Vagina (tissue), 2 donors: ENCODE data around the gene MADCAM1. TPM values are rescaled to one million over a fixed set of nuclear protein-coding genes. Genes with fewer than 3 reads are reported as not detected.

Experiments
- DNase-seq, 2 donors: peaks; one replicate each; pipeline ENCODE4 v3.0.0-alpha.2; 2017; ENCODE audit errors: extremely low spot score in 2 of 2
- H3K27ac ChIP-seq: fragments of 200-600 bp; sonication (generic); one replicate; pipeline ENCODE4 v1.5.1; 2019
- H3K27me3 ChIP-seq: fragments of 200-600 bp; sonication (generic); one replicate; pipeline ENCODE4 v1.5.1; 2019
- H3K36me3 ChIP-seq, 2 donors: fragments of 200-600 bp; sonication (generic); one replicate each; pipeline ENCODE4 v1.5.1; 2017 to 2019
- H3K4me1 ChIP-seq: fragments of 200-600 bp; sonication (generic); one replicate; pipeline ENCODE4 v1.5.1; 2019
- H3K4me3 ChIP-seq, 2 donors: fragments of 200-600 bp; sonication (generic); 1 replicate in 1 of 2; 2 replicates in 1 of 2; pipeline ENCODE4 v1.5.1; 2016 to 2019
- H3K9me3 ChIP-seq: fragments of 200-600 bp; sonication (generic); one replicate; pipeline ENCODE4 v1.5.1; 2019
- POLR2A ChIP-seq, 2 donors: fragments of 450-650 bp; IDR thresholded peaks; one replicate each; pipeline ENCODE4 v1.6.1; 2017; ENCODE audit warnings: antibody characterized with exemption in 2 of 2, mild to moderate bottlenecking in 2 of 2, moderate library complexity in 2 of 2
- POLR2AphosphoS5 ChIP-seq, 2 donors: sonication (generic); formaldehyde crosslinking; IDR thresholded peaks; one replicate each; pipeline ENCODE4 v1.9.0; 2017; ENCODE audit warnings: antibody characterized with exemption in 2 of 2, mild to moderate bottlenecking in 2 of 2, low read depth in 1 of 2; ENCODE audit not compliant: insufficient read depth in 1 of 2
- intact Hi-C: fragments of 100-400 bp; cut with DNase I; formaldehyde crosslinking; loops from one replicate; pipeline ENCODE4 v1.15.1; 2023
- total RNA-seq: library from RNA; depleted of rRNA; stranded (reverse); fragments of >200 nt; gene quantifications from one replicate; pipeline ENCODE4 v1.2.3, GENCODE V29; 2016
- TF ChIP-seq, protein P1 (sequence below), 3 experiments: fragments of 450-650 bp in 2 of 3; fragments of 200-600 bp in 1 of 3; sonication (generic) in 1 of 3; IDR thresholded peaks; one replicate each; pipeline ENCODE4 v1.5.1; 2017 to 2019; ENCODE audit warnings: antibody characterized with exemption in 3 of 3, mild to moderate bottlenecking in 2 of 3, moderate library complexity in 2 of 3

MADCAM1 gene
- total RNA-seq, 1 donor from 2014 or later = 0.49 TPM

DNA sequence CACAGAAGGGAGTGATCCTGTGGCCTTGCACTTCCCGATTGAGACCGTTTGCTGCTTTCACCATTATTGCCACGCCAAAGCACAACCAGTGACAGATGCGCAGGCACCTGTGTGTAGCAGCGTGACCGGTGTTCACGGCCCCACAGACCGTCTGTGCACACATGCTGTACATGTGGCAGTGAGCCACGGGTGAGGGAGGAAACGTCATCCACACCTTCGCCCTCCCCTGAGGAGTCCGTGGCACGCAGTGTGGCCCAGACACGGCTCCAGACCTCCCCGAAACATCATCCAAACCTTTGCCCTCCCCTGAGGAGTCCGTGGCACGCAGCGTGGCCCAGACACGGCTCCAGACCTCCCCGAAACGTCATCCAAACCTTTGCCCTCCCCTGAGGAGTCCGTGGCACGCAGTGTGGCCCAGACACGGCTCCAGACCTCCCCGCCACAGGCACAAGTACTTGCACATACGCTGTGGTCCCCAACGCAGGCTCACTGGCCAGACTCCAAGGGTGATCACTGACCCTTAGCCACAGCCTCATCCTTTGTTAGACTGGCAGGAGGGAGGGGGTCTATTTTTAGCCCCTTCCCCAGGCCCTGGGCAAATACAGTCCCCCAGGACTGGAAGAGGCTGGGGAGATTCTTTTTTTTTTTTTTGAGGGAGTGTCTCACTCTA, 27.6 kb upstream of the MADCAM1 start:
- Histone ChIP-seq H3K27me3 (no peaks in the 10 kb centered on the region), H3K4me3 (no peak overlapping the region), H3K4me1 (no peaks in the 10 kb centered on the region), H3K9me3 (no peaks in the 10 kb centered on the region), H3K27ac (no peak overlapping the region), H3K36me3 (no peaks in the 10 kb centered on the region)
- intact Hi-C loops = no loop called here
- no peak for DNase-seq
- no peak for TF ChIP-seq POLR2A (IDR thresholded peaks at IDR 0.05)
- TF ChIP-seq POLR2AphosphoS5 (IDR thresholded peaks at IDR 0.05; ENCODE audit: insufficient read depth in 1 of 2, low read depth in 1 of 2) = no peak
- TF ChIP-seq, protein P1, sequence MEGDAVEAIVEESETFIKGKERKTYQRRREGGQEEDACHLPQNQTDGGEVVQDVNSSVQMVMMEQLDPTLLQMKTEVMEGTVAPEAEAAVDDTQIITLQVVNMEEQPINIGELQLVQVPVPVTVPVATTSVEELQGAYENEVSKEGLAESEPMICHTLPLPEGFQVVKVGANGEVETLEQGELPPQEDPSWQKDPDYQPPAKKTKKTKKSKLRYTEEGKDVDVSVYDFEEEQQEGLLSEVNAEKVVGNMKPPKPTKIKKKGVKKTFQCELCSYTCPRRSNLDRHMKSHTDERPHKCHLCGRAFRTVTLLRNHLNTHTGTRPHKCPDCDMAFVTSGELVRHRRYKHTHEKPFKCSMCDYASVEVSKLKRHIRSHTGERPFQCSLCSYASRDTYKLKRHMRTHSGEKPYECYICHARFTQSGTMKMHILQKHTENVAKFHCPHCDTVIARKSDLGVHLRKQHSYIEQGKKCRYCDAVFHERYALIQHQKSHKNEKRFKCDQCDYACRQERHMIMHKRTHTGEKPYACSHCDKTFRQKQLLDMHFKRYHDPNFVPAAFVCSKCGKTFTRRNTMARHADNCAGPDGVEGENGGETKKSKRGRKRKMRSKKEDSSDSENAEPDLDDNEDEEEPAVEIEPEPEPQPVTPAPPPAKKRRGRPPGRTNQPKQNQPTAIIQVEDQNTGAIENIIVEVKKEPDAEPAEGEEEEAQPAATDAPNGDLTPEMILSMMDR (IDR thresholded peaks at IDR 0.05) = no peak

DNA sequence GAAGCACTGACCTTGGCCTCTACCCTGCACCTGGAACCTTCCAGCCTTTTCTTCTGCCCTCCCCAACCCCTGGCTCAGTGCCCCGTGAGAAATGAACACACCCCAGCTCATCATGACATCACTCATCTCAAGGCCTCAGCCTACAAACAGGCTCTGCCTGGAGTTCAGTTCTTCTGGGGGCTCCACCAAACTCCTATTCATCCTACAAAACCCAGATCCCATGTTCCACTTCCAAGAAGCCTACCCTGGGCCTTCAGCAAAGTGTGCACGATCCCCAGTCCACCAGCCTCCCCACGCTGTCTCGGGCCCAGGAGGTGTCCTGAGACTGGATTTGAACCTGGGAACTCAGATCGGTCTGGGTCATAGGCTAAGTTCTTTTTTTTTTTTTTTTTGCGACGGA, 26.5 kb upstream of the MADCAM1 start:
- no peak for DNase-seq
- TF ChIP-seq POLR2AphosphoS5 (IDR thresholded peaks at IDR 0.05; ENCODE audit: insufficient read depth in 1 of 2, low read depth in 1 of 2) = no peak
- TF ChIP-seq, protein P1 (IDR thresholded peaks at IDR 0.05) = no peak
- no peak for TF ChIP-seq POLR2A (IDR thresholded peaks at IDR 0.05)
- no peaks in the 10 kb centered on the region for H3K27me3 ChIP-seq
- no peaks in the 10 kb centered on the region for H3K4me1 ChIP-seq
- no peaks in the 10 kb centered on the region for H3K9me3 ChIP-seq
- H3K4me3 ChIP-seq = no peak overlapping the region
- H3K27ac ChIP-seq = no peak overlapping the region
- intact Hi-C loops = no loop called here
- H3K36me3 ChIP-seq = no peaks in the 10 kb centered on the region

DNA sequence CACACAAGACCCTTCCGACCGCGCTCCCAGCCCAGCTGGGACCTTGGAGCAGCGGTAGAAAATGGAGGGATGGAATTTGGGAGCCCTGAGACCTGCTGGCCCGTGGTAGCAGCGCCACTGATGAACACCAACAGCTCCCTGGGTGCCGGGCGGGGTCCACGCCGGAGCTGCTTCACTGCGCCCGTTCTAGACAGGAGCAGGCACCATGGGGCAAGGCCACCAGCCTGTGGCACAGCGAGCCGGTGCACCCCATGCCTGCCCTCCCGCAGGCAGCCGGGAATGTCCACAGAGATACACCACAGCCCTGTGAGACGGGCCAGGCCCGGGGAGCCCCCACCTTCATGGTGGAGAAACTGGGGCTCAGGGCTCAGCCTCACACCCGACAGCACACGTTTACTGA, 25.6 kb upstream of the MADCAM1 start:
- intact Hi-C loops = no loop called here
- no peaks in the 10 kb centered on the region for H3K4me1 ChIP-seq

DNA sequence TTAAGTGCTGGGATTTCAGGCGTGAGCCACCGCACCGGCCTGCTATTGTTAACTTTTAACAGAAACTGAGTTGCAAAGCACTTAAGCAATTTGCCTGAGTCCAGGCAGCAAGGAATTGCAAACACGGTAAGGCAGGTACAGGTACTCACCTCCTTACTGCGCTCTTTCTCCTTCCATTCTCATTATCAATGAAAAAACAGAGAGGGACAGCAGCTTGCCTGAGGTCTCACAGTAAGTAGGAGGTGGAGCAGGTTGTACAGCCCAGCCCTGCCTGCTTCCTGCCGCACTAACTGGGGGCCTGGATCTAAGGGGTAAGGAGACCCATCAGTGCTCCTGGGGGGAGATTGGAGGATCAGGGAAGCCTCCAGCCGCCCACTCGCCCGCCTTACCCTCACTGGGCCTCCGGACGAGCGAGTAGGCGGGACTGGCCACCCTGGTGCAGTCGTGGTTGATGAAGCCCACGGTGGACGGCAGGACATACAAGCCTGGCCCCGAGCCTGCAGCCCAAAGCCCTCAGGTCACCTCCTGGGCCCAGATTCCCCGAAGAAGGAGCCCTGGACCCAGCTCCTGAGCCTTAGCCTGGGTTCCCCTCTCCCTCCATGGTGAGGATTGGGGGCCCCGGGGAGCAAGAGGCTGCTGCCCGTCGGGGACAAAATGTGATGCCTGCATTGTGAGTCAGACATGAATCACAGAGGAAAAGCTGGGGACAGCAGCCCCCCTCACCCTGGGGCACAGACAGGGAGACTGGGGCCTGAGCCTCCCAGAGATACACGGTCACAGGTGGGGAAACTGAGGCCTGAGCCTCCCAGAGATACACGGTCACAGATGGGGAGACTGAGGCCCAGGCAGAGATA, 24.1 kb upstream of the MADCAM1 start:
- H3K4me3 ChIP-seq = no peak overlapping the region
- no peaks in the 10 kb centered on the region for H3K9me3 ChIP-seq
- no peaks in the 10 kb centered on the region for H3K36me3 ChIP-seq
- no peak for DNase-seq
- TF ChIP-seq POLR2A (IDR thresholded peaks at IDR 0.05) = no peak
- no peak for TF ChIP-seq POLR2AphosphoS5 (IDR thresholded peaks at IDR 0.05; ENCODE audit: insufficient read depth in 1 of 2, low read depth in 1 of 2)
- TF ChIP-seq, protein P1 (IDR thresholded peaks at IDR 0.05) = no peak
- no peaks in the 10 kb centered on the region for H3K4me1 ChIP-seq
- no peak overlapping the region for H3K27ac ChIP-seq
- H3K27me3 ChIP-seq = no peaks in the 10 kb centered on the region
- intact Hi-C loops = no loop called here

More for the DNA sequence above, 25.6 kb upstream of the MADCAM1 start:
- no peaks in the 10 kb centered on the region for H3K9me3 ChIP-seq
- no peak overlapping the region for H3K4me3 ChIP-seq
- no peak overlapping the region for H3K27ac ChIP-seq
- no peak for TF ChIP-seq POLR2A (IDR thresholded peaks at IDR 0.05)
- TF ChIP-seq, protein P1 (IDR thresholded peaks at IDR 0.05) = no peak
- TF ChIP-seq POLR2AphosphoS5 (IDR thresholded peaks at IDR 0.05; ENCODE audit: insufficient read depth in 1 of 2, low read depth in 1 of 2) = no peak
- no peaks in the 10 kb centered on the region for H3K36me3 ChIP-seq
- no peak for DNase-seq
- H3K27me3 ChIP-seq = no peaks in the 10 kb centered on the region
